CD1c-positive myeloid dendritic cell (primary cell): ENCODE data around the gene CENPF.

ENCODE experiments used
- DNase-seq: peaks from one replicate; pipeline ENCODE4 v3.0.0-alpha.2; 2016; ENCODE audit errors: extremely low spot score

CENPF gene

DNA sequence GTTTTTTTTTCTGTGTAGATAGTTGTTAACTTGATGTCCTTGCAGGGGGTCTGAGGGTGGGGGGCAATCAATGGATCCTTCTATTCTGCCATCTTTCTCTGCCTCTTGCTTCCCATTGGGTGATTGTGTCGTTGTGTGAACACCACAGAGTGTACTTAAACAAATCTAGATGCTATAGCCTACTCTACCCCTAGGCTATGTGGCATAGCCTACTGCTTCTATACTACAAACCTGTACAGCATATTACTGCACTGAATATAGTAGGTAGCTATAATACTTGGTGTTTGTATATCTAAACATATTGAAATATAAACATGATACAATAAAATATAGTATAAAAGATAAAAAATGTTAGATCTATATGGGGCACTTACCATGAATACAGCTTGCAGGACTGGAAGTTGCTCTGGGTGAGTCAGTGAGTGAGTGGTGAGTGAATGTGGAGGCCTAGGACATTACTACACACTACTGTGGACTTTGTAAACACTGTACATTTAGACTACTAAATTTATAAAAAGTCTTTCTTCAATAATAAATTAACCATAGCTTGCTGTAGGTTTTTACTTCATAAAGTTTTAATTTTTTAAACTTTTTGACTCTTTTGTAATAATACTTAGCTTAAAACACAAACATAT is 105.4 kb downstream of the CENPF start:
- no peak for DNase-seq

DNA sequence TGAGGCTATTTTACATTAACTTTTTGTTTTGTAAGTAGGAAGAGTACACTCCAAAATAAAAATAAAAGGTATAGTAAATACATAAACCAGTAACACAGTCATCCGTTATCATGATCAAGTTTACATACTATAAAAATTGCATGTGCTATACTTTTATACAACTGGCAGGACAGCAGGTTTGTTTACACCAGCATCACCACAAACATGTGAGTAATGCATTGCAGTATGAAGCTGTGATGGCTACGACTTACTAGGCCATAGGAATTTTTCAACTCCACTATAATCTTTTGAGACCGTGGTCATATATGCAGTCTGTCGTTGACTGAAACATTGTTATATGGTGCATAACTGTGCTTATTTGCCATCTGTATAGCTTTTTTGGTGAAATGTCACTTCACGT is 106.2 kb downstream of the CENPF start:
- DNase-seq = no peak

DNA sequence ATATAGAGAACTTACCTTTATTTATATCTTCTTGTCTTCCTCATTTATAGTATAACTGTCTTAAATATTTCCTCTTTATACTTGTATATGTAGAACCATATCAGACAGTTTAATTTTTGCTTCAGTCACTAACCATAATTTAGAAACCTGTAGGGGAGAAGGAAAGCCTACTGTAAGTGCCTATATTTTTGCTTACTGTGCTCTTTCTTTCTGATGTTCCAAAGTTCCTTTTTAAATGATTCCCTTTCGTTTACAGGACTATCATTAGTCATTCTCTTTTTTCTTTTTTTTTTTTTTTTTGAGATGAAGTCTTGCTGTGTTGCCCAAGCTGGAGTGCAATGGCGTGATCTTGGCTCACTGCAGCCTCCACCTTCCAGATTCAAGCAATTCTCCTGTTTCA is 109.7 kb downstream of the CENPF start:
- no peak for DNase-seq
